ENCODE results near the gene WDR31. TPM values are rescaled to one million over a fixed set of nuclear protein-coding genes. Genes with fewer than 3 reads are reported as not detected.
"Not testable (repeated sequence)": the region's sequence is repeated elsewhere in the genome, so short reads cannot be mapped to it uniquely, and the experiment has no call there.

The WDR31 gene
- 1 to 10 TPM; 4.9 to 5.7 TPM for total RNA-seq
- long read RNA-seq, full-length matches to known transcripts, result 4 of 8 reads
- long read RNA-seq, partial matches to known transcripts, result 2 of 8 reads
- long read RNA-seq, other reads (novel, unspliced or antisense), result 2 of 8 reads

- DNase-seq (peak; percentile 89), ATAC-seq (peak; percentile 90 to 96)
- intact Hi-C loops (cut with DNase I), result no loop called here
Observed at GRCh38 chr9:113340011-113340699, at the start of gene WDR31. Gene WDR31, minus strand, starts transcription at chr9:113340275. Its CDS starts 8,253 bp downstream, at chr9:113332022.

GRCh38 chr9:113389451-113389850 lies 49.4 kb upstream of the WDR31 start:
- DNase-seq, result no peak
- intact Hi-C loops (cut with DNase I), result no loop called here
- no peak for ATAC-seq

GRCh38 chr9:113388833-113389232 lies 48.8 kb upstream of the WDR31 start:
- intact Hi-C loops (cut with DNase I), result no loop called here
- DNase-seq (no peak), ATAC-seq (no peak)

- intact Hi-C loops (cut with DNase I), result no loop called here
- no peak for DNase-seq
- peak in 1 of 2 donors; percentile 36 for ATAC-seq
Observed at GRCh38 chr9:113387560-113388230, 47.6 kb upstream of the WDR31 start.

- no peak for DNase-seq
- intact Hi-C loops (cut with DNase I), result no loop called here
- no peak for ATAC-seq
Observed at GRCh38 chr9:113386571-113387393, 46.7 kb upstream of the WDR31 start.

DNA sequence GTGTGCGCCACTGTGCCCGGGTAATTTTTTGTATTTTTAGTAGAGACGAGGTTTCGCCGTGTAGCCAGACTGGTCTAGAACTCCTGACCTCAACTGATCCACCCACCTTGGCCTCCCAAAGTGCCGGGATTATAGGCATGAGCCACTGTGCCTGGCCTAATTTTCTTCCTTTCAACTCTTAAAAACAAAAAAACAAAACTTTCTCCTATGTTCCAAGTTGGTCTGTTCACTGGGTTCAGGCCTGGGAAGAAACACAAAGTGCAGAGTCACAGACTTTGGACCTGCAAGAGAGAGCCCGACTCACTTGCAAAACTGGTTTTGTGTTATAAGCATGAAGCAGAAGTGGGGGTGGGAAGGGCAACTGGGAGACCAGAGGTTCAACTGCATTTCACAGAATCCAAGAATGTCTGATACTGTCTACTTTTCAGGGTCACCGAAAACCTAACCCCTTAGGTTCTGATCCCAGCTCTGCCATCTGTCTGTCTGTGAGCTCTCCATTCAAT lies 41.9 kb upstream of the WDR31 start:
- ATAC-seq, result no peak
- no peak for DNase-seq
- intact Hi-C loops (cut with DNase I), result no loop called here

- ATAC-seq; DNase-seq; intact Hi-C loops (cut with DNase I): not testable (repeated sequence)
Observed at GRCh38 chr9:113381441-113381840, 41.4 kb upstream of the WDR31 start.

GRCh38 chr9:113380869-113381378 lies 40.8 kb upstream of the WDR31 start:
- ATAC-seq (no peak), DNase-seq (no peak)
- intact Hi-C loops (cut with DNase I), result no loop called here

DNA sequence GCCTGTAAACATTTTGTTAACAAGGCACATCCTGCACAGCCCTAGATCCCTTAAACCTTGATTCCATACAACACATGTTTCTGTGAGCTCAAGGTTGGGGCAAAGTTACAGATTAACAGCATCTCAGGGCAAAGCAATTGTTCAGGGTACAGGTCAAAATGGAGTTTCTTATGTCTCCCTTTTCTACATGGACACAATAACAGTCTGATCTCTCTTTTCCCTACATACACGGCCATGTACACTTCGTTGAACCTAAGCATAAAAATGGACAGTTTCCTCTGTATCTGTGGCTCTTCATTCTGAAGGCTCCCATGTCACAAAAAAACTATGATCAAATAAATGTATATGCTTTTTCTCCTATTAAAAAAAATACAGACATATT lies 39.7 kb upstream of the WDR31 start:
- ATAC-seq; DNase-seq; intact Hi-C loops (cut with DNase I): not testable (repeated sequence)

- ATAC-seq; intact Hi-C loops (cut with DNase I); DNase-seq: not testable (repeated sequence)
Observed at GRCh38 chr9:113379094-113379828, 39.2 kb upstream of the WDR31 start.

DNA sequence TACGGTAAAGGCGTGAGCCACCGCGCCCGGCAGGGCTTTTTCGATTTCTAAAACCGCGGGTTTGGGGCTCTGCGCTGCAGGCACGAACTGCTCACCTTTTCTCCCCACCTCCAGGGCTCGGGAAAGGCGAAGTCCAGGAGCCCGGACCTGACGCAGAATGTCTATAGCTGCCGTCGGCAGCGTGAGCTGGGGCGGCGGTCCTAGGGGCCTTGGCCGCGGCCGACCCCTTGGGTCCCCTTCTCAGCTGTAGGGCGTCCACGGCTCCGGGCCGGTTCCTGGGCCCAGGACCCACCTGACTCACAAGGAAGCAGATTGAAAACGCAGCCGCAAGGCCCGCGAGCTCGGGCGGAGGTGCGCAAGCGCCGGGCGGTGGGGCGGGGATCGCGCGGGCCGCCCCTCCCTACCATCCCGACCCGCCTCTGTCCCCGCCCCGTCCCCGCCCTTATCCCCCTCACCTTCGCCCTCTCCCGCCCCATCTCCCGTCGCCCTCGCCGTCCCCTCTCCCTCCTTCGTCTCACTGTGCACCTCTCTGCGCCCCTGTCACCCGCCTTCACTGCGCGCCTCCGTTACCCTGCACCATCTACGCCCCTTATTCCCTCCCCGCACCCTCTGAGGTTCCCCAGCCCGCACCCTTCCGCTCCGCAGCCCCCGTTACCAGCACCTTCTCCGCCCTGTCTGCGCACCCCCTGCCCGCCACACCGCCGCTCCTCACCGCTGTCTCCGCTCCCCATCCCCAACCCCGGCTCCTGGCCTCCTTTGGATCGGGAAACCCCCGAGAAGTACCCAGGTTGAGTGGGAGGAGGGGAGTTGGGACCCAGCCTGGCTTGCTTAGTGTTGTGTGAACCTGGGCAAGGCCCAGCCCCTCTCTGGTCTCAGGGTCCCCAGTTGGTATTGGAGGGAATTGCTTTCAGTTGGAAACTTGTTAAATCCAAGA lies 36.8 kb upstream of the WDR31 start, which contains the start of gene HDHD3:
Gene HDHD3 (minus strand): TSS at position 353 of the 934 bp plus-strand sequence. CDS start 2,632 bp downstream, outside the sequence.
- DNase-seq (peak; percentile 85), ATAC-seq (peak; percentile 97 to 98)
- intact Hi-C loops (cut with DNase I), result no loop called here

GRCh38 chr9:113375057-113376023 lies 35.3 kb upstream of the WDR31 start:
- intact Hi-C loops (cut with DNase I), result no loop called here
- no peak for ATAC-seq

DNA sequence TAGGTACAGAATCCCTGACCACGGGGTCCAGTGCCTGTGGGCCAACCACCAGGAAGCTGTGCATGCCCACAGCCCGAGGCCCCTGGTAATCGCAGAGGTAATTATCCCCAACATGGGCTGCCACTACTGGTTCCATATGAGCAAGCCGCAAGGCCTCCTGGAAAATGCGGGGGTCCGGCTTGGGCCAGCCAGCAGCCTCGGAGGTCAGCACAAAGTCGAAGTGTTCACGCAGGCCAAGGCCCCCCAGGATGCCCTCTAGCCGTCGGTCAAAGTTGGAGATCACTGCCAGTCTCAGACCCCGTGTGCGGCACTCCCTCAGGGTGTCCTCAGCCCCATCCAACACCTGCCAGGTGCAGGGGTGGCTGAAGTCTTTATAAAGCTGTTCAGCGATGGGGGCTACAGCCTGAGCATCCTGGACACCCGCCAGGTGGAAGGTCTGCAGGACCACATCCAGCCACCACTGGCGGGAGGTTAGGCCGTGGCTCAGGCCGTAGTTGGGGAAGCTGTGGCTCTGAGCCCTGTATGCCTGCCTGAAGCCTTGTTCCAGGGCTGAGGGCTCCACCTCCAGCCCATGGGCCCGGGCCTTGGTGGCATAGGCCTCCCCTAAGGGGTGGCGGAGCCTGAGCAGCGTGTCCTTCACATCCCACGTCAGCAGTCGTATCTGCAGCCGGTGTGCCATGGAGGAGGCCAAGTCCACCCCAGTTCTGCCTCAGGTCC lies 33.8 kb upstream of the WDR31 start:
- ATAC-seq (no peak), DNase-seq (no peak)
- intact Hi-C loops (cut with DNase I), result no loop called here

More at GRCh38 chr9:113375057-113376023, 35.3 kb upstream of the WDR31 start:
- no peak for DNase-seq

GRCh38 chr9:113373256-113373655 lies 33.2 kb upstream of the WDR31 start:
- ATAC-seq (no peak), DNase-seq (no peak)
- intact Hi-C loops (cut with DNase I), result no loop called here

- intact Hi-C loops (cut with DNase I), result no loop called here
Observed at GRCh38 chr9:113372059-113372458, 32.0 kb upstream of the WDR31 start.

More at GRCh38 chr9:113372059-113372458, 32.0 kb upstream of the WDR31 start:
- DNase-seq (no peak), ATAC-seq (no peak)

Measured in left cardiac atrium (tissue), 4 donors.